HepG2 (cell line): Measurements from ENCODE around the gene FAM117B. TPM values are rescaled to one million over a fixed set of nuclear protein-coding genes. Genes with fewer than 3 reads are reported as not detected.
A peak's percentile ranks its signal among the peaks of the same experiment; 100 is the strongest.

Experiments used
- AKAP8 ChIP-seq: sonication (generic); formaldehyde crosslinking; IDR thresholded peaks from 2 replicates; pipeline ENCODE4 v1.5.1; 2020; ENCODE audit warnings: mild to moderate bottlenecking, missing genetic modification reagents
- FOXA3 ChIP-seq: IDR thresholded peaks from 2 replicates; pipeline ENCODE4 v1.6.1; 2016; ENCODE audit warnings: missing genetic modification reagents, missing compliant biosample characterization
- HDAC2 ChIP-seq: sonication (generic); formaldehyde crosslinking; IDR thresholded peaks from 2 replicates; pipeline ENCODE4 v1.4.0; 2020; ENCODE audit warnings: missing genetic modification reagents
- MLLT10 ChIP-seq: sonication (generic); formaldehyde crosslinking; IDR thresholded peaks from 2 replicates; pipeline ENCODE4 v1.4.0; 2020; ENCODE audit warnings: missing genetic modification reagents
- NCOA2 ChIP-seq: sonication (generic); formaldehyde crosslinking; IDR thresholded peaks from 2 replicates; pipeline ENCODE4 v1.8.0; 2022; ENCODE audit warnings: inconsistent platforms
- RARG ChIP-seq: sonication (generic); formaldehyde crosslinking; IDR thresholded peaks from 2 replicates; pipeline ENCODE4 v1.4.0; 2020; ENCODE audit warnings: low read depth, mild to moderate bottlenecking, missing genetic modification reagents
- RCOR2 ChIP-seq: IDR thresholded peaks from 2 replicates; pipeline ENCODE4 v1.6.1; 2016; ENCODE audit warnings: missing biosample characterization, missing genetic modification reagents
- RNF2 ChIP-seq: fragments of 450-650 bp; conservative IDR thresholded peaks from 2 replicates; pipeline ENCODE4 v1.6.1; 2016; ENCODE audit warnings: low read depth
- SMAD3 ChIP-seq: sonication (generic); formaldehyde crosslinking; IDR thresholded peaks from 2 replicates; pipeline ENCODE4 v1.4.0; 2020; ENCODE audit warnings: missing genetic modification reagents
- SNAI1 ChIP-seq: sonication (generic); formaldehyde crosslinking; IDR thresholded peaks from 2 replicates; pipeline ENCODE4 v1.5.0; 2020; ENCODE audit warnings: mild to moderate bottlenecking, missing genetic modification reagents, borderline replicate concordance
- SP140L ChIP-seq: sonication (generic); formaldehyde crosslinking; IDR thresholded peaks from 2 replicates; pipeline ENCODE4 v1.4.0; 2020; ENCODE audit warnings: missing genetic modification reagents, borderline replicate concordance
- STAG1 ChIP-seq: sonication (generic); formaldehyde crosslinking; IDR thresholded peaks from 2 replicates; pipeline ENCODE4 v1.4.0; 2020; ENCODE audit warnings: missing genetic modification reagents
- SUZ12 ChIP-seq: fragments of 150-350 bp; IDR thresholded peaks from 2 replicates; pipeline ENCODE4 v1.6.1; 2014; ENCODE audit warnings: low read depth, low read length
- ZBTB3 ChIP-seq: sonication (generic); formaldehyde crosslinking; IDR thresholded peaks from 2 replicates; pipeline ENCODE4 v1.4.0; 2020; ENCODE audit warnings: low read depth, mild to moderate bottlenecking, moderate library complexity, missing genetic modification reagents, borderline replicate concordance
- ZNF235 ChIP-seq: sonication (generic); formaldehyde crosslinking; IDR thresholded peaks from 2 replicates; pipeline ENCODE4 v1.8.1; 2023; ENCODE audit warnings: mild to moderate bottlenecking, missing genetic modification reagents, borderline replicate concordance
- ZNF550 ChIP-seq: sonication (generic); formaldehyde crosslinking; IDR thresholded peaks from 2 replicates; pipeline ENCODE4 v1.4.0; 2020; ENCODE audit warnings: mild to moderate bottlenecking, missing genetic modification reagents, borderline replicate concordance
- polyA plus RNA-seq, 8 experiments: library from polyadenylated mRNA; depleted of rRNA in 3 of 8; stranded (reverse) in 7 of 8; unstranded in 1 of 8; fragments of >200 nt; fragmentation: Illumina TruSeq in 4 of 8; extraction: Trizol in 4 of 8; gene quantifications; 2 replicates each; pipeline versions ENCODE4 v1.2.1 to v1.2.3, GENCODE V29; 2011 to 2016; ENCODE audit warnings: low read depth in 4 of 8, missing spikeins in 1 of 8, mixed read lengths in 1 of 8; ENCODE audit not compliant: insufficient read depth in 1 of 8
- total RNA-seq, 5 experiments: library from RNA; depleted of rRNA; stranded (reverse); fragments of >200 nt; fragmentation: Illumina TruSeq; extraction: Trizol; gene quantifications; 2 replicates each; pipeline ENCODE4 v1.2.3, GENCODE V29; 2016; ENCODE audit warnings: low read depth in 1 of 5
- TF ChIP-seq, protein P1 (sequence below): sonication (generic); formaldehyde crosslinking; IDR thresholded peaks from 2 replicates; pipeline ENCODE4 v1.8.0; 2022; ENCODE audit warnings: mild to moderate bottlenecking, missing genetic modification reagents; ENCODE audit not compliant: insufficient replicate concordance
- TF ChIP-seq, protein P2 (sequence below): sonication (generic); formaldehyde crosslinking; IDR thresholded peaks from 2 replicates; pipeline ENCODE4 v1.4.0; 2020; ENCODE audit warnings: mild to moderate bottlenecking, missing genetic modification reagents, borderline replicate concordance
- TF ChIP-seq, protein P3 (sequence below): sonication (generic); formaldehyde crosslinking; IDR thresholded peaks from 2 replicates; pipeline ENCODE4 v1.4.0; 2020; ENCODE audit warnings: mild to moderate bottlenecking, missing genetic modification reagents
- TF ChIP-seq, protein P4 (sequence below): sonication (generic); formaldehyde crosslinking; IDR thresholded peaks from 2 replicates; pipeline ENCODE4 v1.9.0; 2022; ENCODE audit warnings: missing genetic modification reagents, mild to moderate bottlenecking, borderline replicate concordance
- TF ChIP-seq, protein P5 (sequence below): sonication (generic); formaldehyde crosslinking; IDR thresholded peaks from 2 replicates; pipeline ENCODE4 v1.5.0; 2020; ENCODE audit warnings: mild to moderate bottlenecking, low read depth, missing genetic modification reagents, borderline replicate concordance
- TF ChIP-seq, protein P6 (sequence below): sonication (generic); formaldehyde crosslinking; IDR thresholded peaks from 2 replicates; pipeline ENCODE4 v1.8.0; 2022; ENCODE audit warnings: missing genetic modification reagents, low read depth, mild to moderate bottlenecking, borderline replicate concordance

FAM117B gene
- total and polyA plus RNA-seq, 2 of the 13 experiments (the other 11 are each of a cell fraction or from before 2014, with no cell fraction given), result 5.8 to 11.0 TPM

DNA sequence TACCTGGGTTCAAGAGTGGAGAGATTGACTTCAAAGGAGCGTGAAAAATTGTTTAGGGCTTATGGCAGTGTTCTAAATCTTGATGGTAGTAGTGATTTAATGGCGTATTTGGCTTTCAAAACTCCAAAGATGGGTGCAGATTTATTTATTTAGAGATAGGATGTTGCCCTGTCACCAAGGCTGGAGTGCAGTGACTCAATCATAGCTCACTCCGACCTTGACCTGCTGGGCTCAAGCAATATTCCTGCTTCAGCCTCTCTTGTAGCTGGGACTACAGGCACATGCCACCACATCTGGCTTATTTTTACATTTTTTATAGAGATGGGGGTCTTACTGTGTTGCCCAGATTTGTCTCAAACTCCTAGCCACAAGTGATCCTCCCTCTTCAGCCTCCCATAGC is 52.5 kb downstream of the FAM117B start (continued):
- TF ChIP-seq, protein P1, sequence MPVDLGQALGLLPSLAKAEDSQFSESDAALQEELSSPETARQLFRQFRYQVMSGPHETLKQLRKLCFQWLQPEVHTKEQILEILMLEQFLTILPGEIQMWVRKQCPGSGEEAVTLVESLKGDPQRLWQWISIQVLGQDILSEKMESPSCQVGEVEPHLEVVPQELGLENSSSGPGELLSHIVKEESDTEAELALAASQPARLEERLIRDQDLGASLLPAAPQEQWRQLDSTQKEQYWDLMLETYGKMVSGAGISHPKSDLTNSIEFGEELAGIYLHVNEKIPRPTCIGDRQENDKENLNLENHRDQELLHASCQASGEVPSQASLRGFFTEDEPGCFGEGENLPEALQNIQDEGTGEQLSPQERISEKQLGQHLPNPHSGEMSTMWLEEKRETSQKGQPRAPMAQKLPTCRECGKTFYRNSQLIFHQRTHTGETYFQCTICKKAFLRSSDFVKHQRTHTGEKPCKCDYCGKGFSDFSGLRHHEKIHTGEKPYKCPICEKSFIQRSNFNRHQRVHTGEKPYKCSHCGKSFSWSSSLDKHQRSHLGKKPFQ (CRISPR knock-in tag), result no peak
- TF ChIP-seq HDAC2 (CRISPR knock-in tag) (no peak), ZBTB3 (CRISPR knock-in tag) (no peak), RARG (CRISPR knock-in tag) (no peak), SP140L (CRISPR knock-in tag) (no peak), STAG1 (CRISPR knock-in tag) (no peak), ZNF550 (CRISPR knock-in tag) (no peak), AKAP8 (CRISPR knock-in tag) (no peak), RCOR2 (CRISPR knock-in tag) (peak; percentile 53; the same call in 1 of the 2 replicates), SNAI1 (no peak), SMAD3 (no peak), NCOA2 (CRISPR knock-in tag) (peak; percentile 29; the same call in 1 of the 2 replicates), SUZ12 (no peak), ZNF235 (CRISPR knock-in tag) (no peak), FOXA3 (CRISPR knock-in tag) (peak; percentile 58), MLLT10 (CRISPR knock-in tag) (no peak), RNF2 (no peak)
- TF ChIP-seq, protein P2, sequence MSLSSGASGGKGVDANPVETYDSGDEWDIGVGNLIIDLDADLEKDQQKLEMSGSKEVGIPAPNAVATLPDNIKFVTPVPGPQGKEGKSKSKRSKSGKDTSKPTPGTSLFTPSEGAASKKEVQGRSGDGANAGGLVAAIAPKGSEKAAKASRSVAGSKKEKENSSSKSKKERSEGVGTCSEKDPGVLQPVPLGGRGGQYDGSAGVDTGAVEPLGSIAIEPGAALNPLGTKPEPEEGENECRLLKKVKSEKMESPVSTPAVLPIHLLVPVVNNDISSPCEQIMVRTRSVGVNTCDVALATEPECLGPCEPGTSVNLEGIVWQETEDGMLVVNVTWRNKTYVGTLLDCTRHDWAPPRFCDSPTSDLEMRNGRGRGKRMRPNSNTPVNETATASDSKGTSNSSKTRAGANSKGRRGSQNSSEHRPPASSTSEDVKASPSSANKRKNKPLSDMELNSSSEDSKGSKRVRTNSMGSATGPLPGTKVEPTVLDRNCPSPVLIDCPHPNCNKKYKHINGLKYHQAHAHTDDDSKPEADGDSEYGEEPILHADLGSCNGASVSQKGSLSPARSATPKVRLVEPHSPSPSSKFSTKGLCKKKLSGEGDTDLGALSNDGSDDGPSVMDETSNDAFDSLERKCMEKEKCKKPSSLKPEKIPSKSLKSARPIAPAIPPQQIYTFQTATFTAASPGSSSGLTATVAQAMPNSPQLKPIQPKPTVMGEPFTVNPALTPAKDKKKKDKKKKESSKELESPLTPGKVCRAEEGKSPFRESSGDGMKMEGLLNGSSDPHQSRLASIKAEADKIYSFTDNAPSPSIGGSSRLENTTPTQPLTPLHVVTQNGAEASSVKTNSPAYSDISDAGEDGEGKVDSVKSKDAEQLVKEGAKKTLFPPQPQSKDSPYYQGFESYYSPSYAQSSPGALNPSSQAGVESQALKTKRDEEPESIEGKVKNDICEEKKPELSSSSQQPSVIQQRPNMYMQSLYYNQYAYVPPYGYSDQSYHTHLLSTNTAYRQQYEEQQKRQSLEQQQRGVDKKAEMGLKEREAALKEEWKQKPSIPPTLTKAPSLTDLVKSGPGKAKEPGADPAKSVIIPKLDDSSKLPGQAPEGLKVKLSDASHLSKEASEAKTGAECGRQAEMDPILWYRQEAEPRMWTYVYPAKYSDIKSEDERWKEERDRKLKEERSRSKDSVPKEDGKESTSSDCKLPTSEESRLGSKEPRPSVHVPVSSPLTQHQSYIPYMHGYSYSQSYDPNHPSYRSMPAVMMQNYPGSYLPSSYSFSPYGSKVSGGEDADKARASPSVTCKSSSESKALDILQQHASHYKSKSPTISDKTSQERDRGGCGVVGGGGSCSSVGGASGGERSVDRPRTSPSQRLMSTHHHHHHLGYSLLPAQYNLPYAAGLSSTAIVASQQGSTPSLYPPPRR (CRISPR knock-in tag), result no peak
- TF ChIP-seq, protein P3, sequence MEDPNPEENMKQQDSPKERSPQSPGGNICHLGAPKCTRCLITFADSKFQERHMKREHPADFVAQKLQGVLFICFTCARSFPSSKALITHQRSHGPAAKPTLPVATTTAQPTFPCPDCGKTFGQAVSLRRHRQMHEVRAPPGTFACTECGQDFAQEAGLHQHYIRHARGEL (CRISPR knock-in tag), result no peak
- TF ChIP-seq, protein P4, sequence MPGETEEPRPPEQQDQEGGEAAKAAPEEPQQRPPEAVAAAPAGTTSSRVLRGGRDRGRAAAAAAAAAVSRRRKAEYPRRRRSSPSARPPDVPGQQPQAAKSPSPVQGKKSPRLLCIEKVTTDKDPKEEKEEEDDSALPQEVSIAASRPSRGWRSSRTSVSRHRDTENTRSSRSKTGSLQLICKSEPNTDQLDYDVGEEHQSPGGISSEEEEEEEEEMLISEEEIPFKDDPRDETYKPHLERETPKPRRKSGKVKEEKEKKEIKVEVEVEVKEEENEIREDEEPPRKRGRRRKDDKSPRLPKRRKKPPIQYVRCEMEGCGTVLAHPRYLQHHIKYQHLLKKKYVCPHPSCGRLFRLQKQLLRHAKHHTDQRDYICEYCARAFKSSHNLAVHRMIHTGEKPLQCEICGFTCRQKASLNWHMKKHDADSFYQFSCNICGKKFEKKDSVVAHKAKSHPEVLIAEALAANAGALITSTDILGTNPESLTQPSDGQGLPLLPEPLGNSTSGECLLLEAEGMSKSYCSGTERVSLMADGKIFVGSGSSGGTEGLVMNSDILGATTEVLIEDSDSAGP, result no peak
- TF ChIP-seq, protein P5, sequence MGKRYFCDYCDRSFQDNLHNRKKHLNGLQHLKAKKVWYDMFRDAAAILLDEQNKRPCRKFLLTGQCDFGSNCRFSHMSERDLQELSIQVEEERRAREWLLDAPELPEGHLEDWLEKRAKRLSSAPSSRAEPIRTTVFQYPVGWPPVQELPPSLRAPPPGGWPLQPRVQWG (CRISPR knock-in tag), result no peak
- TF ChIP-seq, protein P6, sequence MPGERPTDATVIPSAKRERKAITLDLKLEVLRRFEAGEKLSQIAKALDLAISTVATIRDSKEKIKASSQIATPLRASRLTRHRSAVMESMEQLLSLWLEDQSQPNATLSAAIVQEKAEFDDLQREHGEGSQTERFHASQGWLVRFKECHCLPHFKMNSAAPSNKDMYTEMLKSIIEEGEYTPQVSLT (CRISPR knock-in tag), result no peak
